GM21381 (cell line): Measurements from ENCODE around the gene DGKG.

ENCODE experiments used
- ATAC-seq: cut with Tn5 transposase; IDR thresholded peaks from one replicate; pipeline ENCODE4 v1.9.1; 2021; ENCODE audit warnings: mild to moderate bottlenecking, moderate library complexity; ENCODE audit not compliant: unreplicated experiment

The DGKG gene

GRCh38 chr3:186151077-186151971 lies 210.7 kb downstream of the DGKG start:
- ATAC-seq = no peak

DNA sequence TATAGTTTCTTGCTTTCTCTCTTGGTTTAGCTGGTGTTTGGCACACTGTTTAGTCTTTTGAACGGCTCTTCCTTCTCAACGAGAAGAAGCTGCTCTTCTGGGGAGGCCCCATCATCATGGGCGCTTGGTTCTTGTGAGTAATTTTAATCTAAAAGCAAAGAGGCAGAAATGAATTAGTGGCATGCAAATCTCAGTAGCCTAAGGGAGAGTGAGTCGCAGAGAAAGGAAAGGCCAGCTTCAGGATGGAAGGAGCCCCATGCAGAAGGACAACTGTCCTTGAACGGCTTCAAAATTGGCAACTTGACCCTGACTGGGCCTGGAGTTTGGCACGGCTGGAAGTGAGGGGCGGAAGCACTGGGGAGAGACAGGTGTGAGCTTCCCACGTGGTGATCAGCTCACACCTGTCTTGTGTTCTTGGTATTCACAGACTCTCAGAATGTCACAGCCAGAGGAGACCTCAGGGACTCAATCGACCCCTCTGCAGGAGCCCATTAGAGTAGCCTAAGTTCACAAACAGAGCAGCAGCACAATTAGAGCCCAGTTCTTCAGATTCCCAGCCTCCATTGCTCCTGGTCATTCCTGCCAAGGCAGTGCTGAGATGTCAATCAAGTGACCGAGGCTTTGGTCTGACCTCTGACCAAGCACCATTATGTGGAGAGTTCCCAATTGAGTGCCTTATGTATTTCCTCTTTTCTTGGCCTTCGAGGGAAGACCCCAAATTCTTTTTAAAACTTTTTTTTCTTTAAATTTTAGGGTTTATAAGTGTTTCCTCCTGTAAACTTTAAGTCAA lies 211.8 kb downstream of the DGKG start:
- ATAC-seq = no peak

- no peak for ATAC-seq
Observed at GRCh38 chr3:186149319-186149960, 212.6 kb downstream of the DGKG start.

- no peak for ATAC-seq
Observed at GRCh38 chr3:186144257-186144656, 217.8 kb downstream of the DGKG start.

- no peak for ATAC-seq
Observed at GRCh38 chr3:186143250-186143649, 218.8 kb downstream of the DGKG start.

- no peak for ATAC-seq
Observed at GRCh38 chr3:186142393-186142932, 219.6 kb downstream of the DGKG start.

- no peak for ATAC-seq
Observed at GRCh38 chr3:186141790-186142189, 220.2 kb downstream of the DGKG start.

GRCh38 chr3:186138272-186138981 lies 223.6 kb downstream of the DGKG start:
- ATAC-seq = no peak

GRCh38 chr3:186137051-186137685 lies 224.9 kb downstream of the DGKG start:
- ATAC-seq = no peak

DNA sequence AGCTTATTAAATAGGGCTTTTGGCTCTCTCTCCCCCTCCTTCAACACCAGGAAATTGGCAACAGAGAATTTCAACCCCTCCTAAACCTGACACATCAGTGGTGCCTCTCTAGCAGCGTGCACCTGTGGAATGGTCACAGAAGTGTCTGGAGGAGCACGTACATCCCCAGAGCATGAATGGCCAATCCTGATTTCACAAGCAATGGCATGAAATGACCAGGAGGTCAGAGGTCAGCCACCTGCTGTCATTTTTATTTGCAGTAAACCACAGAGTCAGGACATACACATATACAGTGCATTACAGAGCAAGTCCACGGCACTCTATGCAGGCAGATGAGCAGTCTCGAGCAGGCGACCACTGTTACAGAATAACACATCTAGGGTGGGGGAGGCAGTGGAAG lies 228.1 kb downstream of the DGKG start:
- ATAC-seq = no peak

GRCh38 chr3:186132487-186132886 lies 229.5 kb downstream of the DGKG start:
- ATAC-seq = no peak

- ATAC-seq = no peak
Observed at GRCh38 chr3:186129206-186129605, 232.8 kb downstream of the DGKG start.

DNA sequence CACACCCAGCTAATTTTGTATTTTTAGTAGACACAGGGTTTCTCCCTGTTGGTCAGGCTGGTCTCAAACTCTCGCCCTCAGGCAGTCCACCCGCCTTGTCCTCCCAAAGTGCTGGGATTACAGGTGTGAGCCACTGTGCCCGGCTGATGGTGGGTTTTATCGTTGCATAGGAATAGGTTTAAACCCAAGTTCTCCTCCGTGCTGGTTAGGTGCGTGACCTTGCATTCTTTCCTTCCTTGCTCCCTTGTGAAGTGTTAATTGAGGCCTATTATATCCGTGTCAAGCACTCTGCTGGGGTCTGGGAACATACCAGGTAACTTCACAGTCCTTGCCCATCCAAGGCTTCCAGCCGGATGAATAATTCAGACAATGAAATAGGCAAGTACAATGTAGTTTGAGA lies 233.9 kb downstream of the DGKG start:
- no peak for ATAC-seq

- no peak for ATAC-seq
Observed at GRCh38 chr3:186127463-186127862, 234.6 kb downstream of the DGKG start.

- no peak for ATAC-seq
Observed at GRCh38 chr3:186125118-186125517, 236.9 kb downstream of the DGKG start.

DNA sequence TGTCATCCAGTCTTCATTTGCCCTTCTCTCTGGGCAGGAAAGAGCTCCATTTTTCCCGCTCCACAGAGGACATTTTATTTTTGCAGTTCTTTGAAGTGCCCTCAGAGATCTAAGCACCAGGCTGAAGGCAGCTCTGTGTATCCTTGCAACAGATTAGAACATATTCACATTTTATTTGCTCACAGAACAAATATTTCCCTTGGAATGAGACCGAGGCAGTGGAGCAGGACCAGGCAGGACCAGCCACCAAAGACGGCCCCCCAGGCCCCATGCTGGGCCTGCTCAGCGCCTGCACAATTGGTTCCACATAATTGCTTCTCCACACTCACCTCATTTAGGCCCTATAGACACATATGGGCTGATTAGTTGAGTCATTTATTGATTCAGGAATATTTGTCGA lies 237.4 kb downstream of the DGKG start:
- ATAC-seq = no peak

DNA sequence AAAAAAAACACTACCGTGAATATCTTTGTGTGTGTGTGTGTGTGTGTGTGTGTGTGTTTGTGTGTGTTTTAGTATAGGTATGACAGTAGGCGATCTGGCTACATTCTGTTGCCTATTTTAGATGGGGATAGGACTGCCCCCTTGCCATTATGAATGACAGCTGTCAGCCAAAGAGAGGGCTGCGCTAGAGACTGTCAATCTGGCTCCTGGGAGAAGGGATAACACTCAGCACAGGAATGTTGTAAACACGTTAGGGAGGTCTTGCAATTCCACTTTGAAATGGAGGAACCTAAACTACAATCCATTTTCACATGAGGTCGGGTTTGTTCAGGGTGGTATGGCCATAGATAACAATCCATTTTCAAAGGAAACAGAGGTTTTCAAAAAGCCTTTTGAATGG lies 239.0 kb downstream of the DGKG start:
- no peak for ATAC-seq

GRCh38 chr3:186121968-186122367 lies 240.1 kb downstream of the DGKG start:
- ATAC-seq = no peak

GRCh38 chr3:186121278-186121677 lies 240.8 kb downstream of the DGKG start:
- no peak for ATAC-seq

DNA sequence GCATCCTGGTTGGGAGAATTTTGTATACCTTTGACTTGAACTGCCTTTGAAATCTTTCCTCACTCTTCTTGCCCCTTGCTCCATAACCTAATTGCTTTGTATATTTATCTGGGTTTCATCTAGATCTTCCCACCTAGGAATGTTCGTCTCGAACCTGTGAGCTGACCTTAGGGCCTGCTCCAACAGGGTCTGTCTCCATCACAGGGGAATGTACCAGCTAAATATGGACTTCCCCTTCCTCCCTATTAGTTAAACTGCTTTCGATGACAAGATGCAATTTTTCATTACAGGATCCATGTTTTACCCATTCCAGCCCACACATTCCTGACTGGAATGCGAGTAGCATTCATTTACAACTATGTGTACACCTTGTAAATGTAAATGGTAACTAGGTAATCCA lies 242.5 kb downstream of the DGKG start:
- ATAC-seq = no peak
